HG03457 (cell line): ENCODE results near the gene LMO2.

ENCODE experiments used
- ATAC-seq: cut with Tn5 transposase; IDR thresholded peaks from one replicate; pipeline ENCODE4 v1.9.1; 2021; ENCODE audit warnings: moderate number of reproducible peaks; ENCODE audit not compliant: unreplicated experiment

The LMO2 gene

GRCh38 chr11:33889821-33890378, 2.0 kb downstream of the LMO2 start:
- no peak for ATAC-seq

GRCh38 chr11:33889296-33889695, 2.6 kb downstream of the LMO2 start:
- ATAC-seq: no peak

- no peak for ATAC-seq
These were observed 4.0 kb downstream of the LMO2 start for GRCh38 chr11:33887886-33888285.

GRCh38 chr11:33885338-33886005, 6.4 kb downstream of the LMO2 start:
- no peak for ATAC-seq

- ATAC-seq: no peak
These were observed 7.3 kb downstream of the LMO2 start for GRCh38 chr11:33884601-33885000.

GRCh38 chr11:33884035-33884434, 7.8 kb downstream of the LMO2 start:
- ATAC-seq: no peak

GRCh38 chr11:33881651-33882503, 10.0 kb downstream of the LMO2 start:
- no peak for ATAC-seq

- ATAC-seq: no peak
These were observed 10.9 kb downstream of the LMO2 start for GRCh38 chr11:33880979-33881378.

GRCh38 chr11:33879375-33879774, 12.5 kb downstream of the LMO2 start:
- ATAC-seq: no peak

GRCh38 chr11:33877038-33877437, 14.8 kb downstream of the LMO2 start:
- ATAC-seq: no peak

GRCh38 chr11:33875621-33876294, 16.1 kb downstream of the LMO2 start:
- no peak for ATAC-seq

GRCh38 chr11:33874910-33875490, 16.9 kb downstream of the LMO2 start:
- no peak for ATAC-seq

- no peak for ATAC-seq
These were observed 17.4 kb downstream of the LMO2 start for GRCh38 chr11:33874433-33874832.

- ATAC-seq: no peak
These were observed 22.1 kb downstream of the LMO2 start for GRCh38 chr11:33869481-33870422.

- no peak for ATAC-seq
These were observed 23.0 kb downstream of the LMO2 start for GRCh38 chr11:33868647-33869461.

- ATAC-seq: no peak
These were observed 23.8 kb downstream of the LMO2 start for GRCh38 chr11:33867996-33868646.

GRCh38 chr11:33867561-33867960, 24.3 kb downstream of the LMO2 start:
- no peak for ATAC-seq

- ATAC-seq: no peak
These were observed 24.9 kb downstream of the LMO2 start for GRCh38 chr11:33866936-33867335.

GRCh38 chr11:33864479-33864878, 27.4 kb downstream of the LMO2 start:
- ATAC-seq: no peak
